PC-9 (cell line): ENCODE measurements around the gene SUMF1.

Source experiments
- EZH2 ChIP-seq: fragments of 200-600 bp; sonication (generic); IDR thresholded peaks from 2 replicates; pipeline ENCODE4 v1.8.0; 2017; ENCODE audit warnings: antibody characterized with exemption, low read depth
- TF ChIP-seq, protein P1 (sequence below): fragments of 200-600 bp; sonication (generic); conservative IDR thresholded peaks from 2 replicates; pipeline ENCODE4 v1.6.1; 2017; ENCODE audit warnings: mixed run types, antibody characterized with exemption, mild to moderate bottlenecking, moderate library complexity

DNA sequence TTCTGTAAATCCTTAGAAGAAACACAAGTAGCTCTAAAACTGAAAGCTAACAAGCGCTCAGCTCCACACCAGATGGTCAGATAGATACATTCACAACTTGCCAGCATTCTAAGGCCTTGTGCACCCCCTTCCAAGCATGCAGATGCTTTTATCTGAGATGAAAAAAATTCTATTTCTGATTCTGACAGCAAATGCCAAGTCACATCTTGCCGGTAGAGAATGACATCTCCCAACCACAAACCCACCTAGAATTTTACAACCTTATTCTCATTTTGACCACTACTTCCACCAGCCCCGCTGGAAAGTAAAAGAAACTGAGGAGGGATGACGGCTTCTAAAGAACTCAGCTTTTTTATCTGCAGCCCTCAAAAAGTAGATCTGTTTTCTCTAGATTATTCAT, 57.7 kb downstream of the SUMF1 start:
- TF ChIP-seq, protein P1, sequence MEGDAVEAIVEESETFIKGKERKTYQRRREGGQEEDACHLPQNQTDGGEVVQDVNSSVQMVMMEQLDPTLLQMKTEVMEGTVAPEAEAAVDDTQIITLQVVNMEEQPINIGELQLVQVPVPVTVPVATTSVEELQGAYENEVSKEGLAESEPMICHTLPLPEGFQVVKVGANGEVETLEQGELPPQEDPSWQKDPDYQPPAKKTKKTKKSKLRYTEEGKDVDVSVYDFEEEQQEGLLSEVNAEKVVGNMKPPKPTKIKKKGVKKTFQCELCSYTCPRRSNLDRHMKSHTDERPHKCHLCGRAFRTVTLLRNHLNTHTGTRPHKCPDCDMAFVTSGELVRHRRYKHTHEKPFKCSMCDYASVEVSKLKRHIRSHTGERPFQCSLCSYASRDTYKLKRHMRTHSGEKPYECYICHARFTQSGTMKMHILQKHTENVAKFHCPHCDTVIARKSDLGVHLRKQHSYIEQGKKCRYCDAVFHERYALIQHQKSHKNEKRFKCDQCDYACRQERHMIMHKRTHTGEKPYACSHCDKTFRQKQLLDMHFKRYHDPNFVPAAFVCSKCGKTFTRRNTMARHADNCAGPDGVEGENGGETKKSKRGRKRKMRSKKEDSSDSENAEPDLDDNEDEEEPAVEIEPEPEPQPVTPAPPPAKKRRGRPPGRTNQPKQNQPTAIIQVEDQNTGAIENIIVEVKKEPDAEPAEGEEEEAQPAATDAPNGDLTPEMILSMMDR: no peak
- TF ChIP-seq EZH2: no peak
